ENCODE data around the gene RTL1.

Gene RTL1

GRCh38 chr14:100898465-100898864, 5.1 kb downstream of the RTL1 start:
- no peak for DNase-seq

- DNase-seq: no peak
Measured at GRCh38 chr14:100896369-100897060, 7.0 kb downstream of the RTL1 start.

GRCh38 chr14:100895411-100895810, 8.1 kb downstream of the RTL1 start:
- no peak for DNase-seq

GRCh38 chr14:100894416-100894815, 9.1 kb downstream of the RTL1 start:
- no peak for DNase-seq

GRCh38 chr14:100893760-100894159, 9.8 kb downstream of the RTL1 start:
- no peak for DNase-seq

- DNase-seq: no peak
Measured at GRCh38 chr14:100893228-100893601, 10.3 kb downstream of the RTL1 start.

- no peak for DNase-seq
Measured at GRCh38 chr14:100892496-100893227, 10.9 kb downstream of the RTL1 start.

- no peak for DNase-seq
Measured at GRCh38 chr14:100891501-100892445, 11.7 kb downstream of the RTL1 start.

GRCh38 chr14:100891051-100891450, 12.5 kb downstream of the RTL1 start:
- DNase-seq: no peak

- no peak for DNase-seq
Measured at GRCh38 chr14:100890061-100890850, 13.3 kb downstream of the RTL1 start.

- no peak for DNase-seq
Measured at GRCh38 chr14:100889641-100890040, 13.9 kb downstream of the RTL1 start.

GRCh38 chr14:100888789-100889315, 14.7 kb downstream of the RTL1 start:
- DNase-seq: no peak

- DNase-seq: no peak
Measured at GRCh38 chr14:100887728-100888335, 15.7 kb downstream of the RTL1 start.

- no peak for DNase-seq
Measured at GRCh38 chr14:100885617-100886016, 17.9 kb downstream of the RTL1 start.

GRCh38 chr14:100885196-100885595, 18.3 kb downstream of the RTL1 start:
- DNase-seq: no peak

GRCh38 chr14:100884456-100884855, 19.1 kb downstream of the RTL1 start:
- no peak for DNase-seq

- DNase-seq: no peak
Measured at GRCh38 chr14:100883789-100884101, 19.8 kb downstream of the RTL1 start.

GRCh38 chr14:100882991-100883788, 20.3 kb downstream of the RTL1 start:
- no peak for DNase-seq

GRCh38 chr14:100882026-100882967, 21.2 kb downstream of the RTL1 start:
- no peak for DNase-seq

All from cerebellar nuclear complex (tissue), 1 donor.